ENCODE measurements around the gene CLEC16A.
A peak's percentile ranks its signal among the peaks of the same experiment; 100 is the strongest.

CLEC16A gene

GRCh38 chr16:11088074-11088730, 143.8 kb downstream of the CLEC16A start:
- DNase-seq = peak in 1 of 2 donors; percentile 31

GRCh38 chr16:11088831-11089230, 144.5 kb downstream of the CLEC16A start:
- DNase-seq = no peak

- no peak for DNase-seq
These were observed 145.2 kb downstream of the CLEC16A start for GRCh38 chr16:11089504-11090124.

- no peak for DNase-seq
These were observed 145.9 kb downstream of the CLEC16A start for GRCh38 chr16:11090232-11090631.

GRCh38 chr16:11091021-11091785, 146.8 kb downstream of the CLEC16A start:
- no peak for DNase-seq

- DNase-seq = no peak
These were observed 148.6 kb downstream of the CLEC16A start for GRCh38 chr16:11092788-11093571.

GRCh38 chr16:11093572-11094074, 149.3 kb downstream of the CLEC16A start:
- no peak for DNase-seq

GRCh38 chr16:11094075-11094856, 149.9 kb downstream of the CLEC16A start:
- DNase-seq = peak; percentile 55 to 69

GRCh38 chr16:11094857-11095565, 150.6 kb downstream of the CLEC16A start:
- peak in 1 of 2 donors; percentile 38 for DNase-seq

GRCh38 chr16:11095935-11096334, 151.6 kb downstream of the CLEC16A start:
- no peak for DNase-seq

- no peak for DNase-seq
These were observed 152.9 kb downstream of the CLEC16A start for GRCh38 chr16:11097094-11097786.

GRCh38 chr16:11097787-11098167, 153.4 kb downstream of the CLEC16A start:
- no peak for DNase-seq

- no peak for DNase-seq
These were observed 154.4 kb downstream of the CLEC16A start for GRCh38 chr16:11098601-11099390.

GRCh38 chr16:11099672-11100205, 155.4 kb downstream of the CLEC16A start:
- no peak for DNase-seq

- no peak for DNase-seq
These were observed 155.9 kb downstream of the CLEC16A start for GRCh38 chr16:11100239-11100750.

GRCh38 chr16:11101283-11101682, 156.9 kb downstream of the CLEC16A start:
- DNase-seq = no peak

GRCh38 chr16:11101695-11102522, 157.5 kb downstream of the CLEC16A start:
- DNase-seq = no peak

GRCh38 chr16:11102523-11102898, 158.1 kb downstream of the CLEC16A start:
- DNase-seq = no peak

All from activated CD4-positive, alpha-beta T cell treated with anti-CD3 and anti-CD28 coated beads for 4 hours (primary cell).